CD4-positive, alpha-beta T cell treated with Interleukin-17A for 4 hours (primary cell): Measurements from ENCODE around the gene ACYP1.

Experiments
- DNase-seq: peaks from one replicate; pipeline ENCODE4 v3.0.0-alpha.2; 2020; ENCODE audit warnings: mixed read lengths

ACYP1 gene

GRCh38 chr14:75063491-75064204 is at the start of gene ACYP1:
Gene ACYP1 (minus strand): TSS chr14:75064024. CDS start chr14:75063553, 471 bp downstream.
- peak; percentile 91 for DNase-seq

- DNase-seq: no peak
Observed at GRCh38 chr14:75109877-75110276, 46.1 kb upstream of the ACYP1 start.

- DNase-seq: no peak
Observed at GRCh38 chr14:75107186-75107585, 43.4 kb upstream of the ACYP1 start.

GRCh38 chr14:75101491-75101890 is 37.7 kb upstream of the ACYP1 start:
- no peak for DNase-seq

GRCh38 chr14:75098682-75099081 is 34.9 kb upstream of the ACYP1 start:
- no peak for DNase-seq

- no peak for DNase-seq
Observed at GRCh38 chr14:75098212-75098611, 34.4 kb upstream of the ACYP1 start.

GRCh38 chr14:75096959-75097358 is 33.1 kb upstream of the ACYP1 start:
- DNase-seq: no peak

GRCh38 chr14:75095690-75096089 is 31.9 kb upstream of the ACYP1 start:
- DNase-seq: no peak

GRCh38 chr14:75094896-75095295 is 31.1 kb upstream of the ACYP1 start:
- DNase-seq: no peak

- DNase-seq: no peak
Observed at GRCh38 chr14:75092698-75093097, 28.9 kb upstream of the ACYP1 start.

- DNase-seq: no peak
Observed at GRCh38 chr14:75091251-75091650, 27.4 kb upstream of the ACYP1 start.

GRCh38 chr14:75090353-75090752 is 26.5 kb upstream of the ACYP1 start:
- DNase-seq: no peak

GRCh38 chr14:75088566-75089373 is 24.9 kb upstream of the ACYP1 start:
- peak; percentile 62 for DNase-seq

GRCh38 chr14:75088153-75088552 is 24.3 kb upstream of the ACYP1 start:
- DNase-seq: no peak

- DNase-seq: no peak
Observed at GRCh38 chr14:75084513-75084912, 20.7 kb upstream of the ACYP1 start.

GRCh38 chr14:75083271-75083670 is 19.4 kb upstream of the ACYP1 start:
- DNase-seq: no peak

- no peak for DNase-seq
Observed at GRCh38 chr14:75081660-75082229, 17.9 kb upstream of the ACYP1 start.

GRCh38 chr14:75079521-75079920 is 15.7 kb upstream of the ACYP1 start:
- no peak for DNase-seq

- no peak for DNase-seq
Observed at GRCh38 chr14:75077794-75078193, 14.0 kb upstream of the ACYP1 start.

- DNase-seq: no peak
Observed at GRCh38 chr14:75070383-75070782, 6.6 kb upstream of the ACYP1 start.

- DNase-seq: no peak
Observed at GRCh38 chr14:75069811-75070145, 6.0 kb upstream of the ACYP1 start.

- DNase-seq: peak; percentile 71
Observed at GRCh38 chr14:75069121-75069810, 5.4 kb upstream of the ACYP1 start, which contains the start of gene ZC2HC1C. Gene ZC2HC1C (plus strand): TSS chr14:75069641. CDS start chr14:75070574, 933 bp downstream.
